ENCODE measurements around the gene CASP4.
A peak's percentile ranks its signal among the peaks of the same experiment; 100 is the strongest.
"Not testable (repeated sequence)": the region's sequence is repeated elsewhere in the genome, so short reads cannot be mapped to it uniquely, and the experiment has no call there.

Gene CASP4

DNA sequence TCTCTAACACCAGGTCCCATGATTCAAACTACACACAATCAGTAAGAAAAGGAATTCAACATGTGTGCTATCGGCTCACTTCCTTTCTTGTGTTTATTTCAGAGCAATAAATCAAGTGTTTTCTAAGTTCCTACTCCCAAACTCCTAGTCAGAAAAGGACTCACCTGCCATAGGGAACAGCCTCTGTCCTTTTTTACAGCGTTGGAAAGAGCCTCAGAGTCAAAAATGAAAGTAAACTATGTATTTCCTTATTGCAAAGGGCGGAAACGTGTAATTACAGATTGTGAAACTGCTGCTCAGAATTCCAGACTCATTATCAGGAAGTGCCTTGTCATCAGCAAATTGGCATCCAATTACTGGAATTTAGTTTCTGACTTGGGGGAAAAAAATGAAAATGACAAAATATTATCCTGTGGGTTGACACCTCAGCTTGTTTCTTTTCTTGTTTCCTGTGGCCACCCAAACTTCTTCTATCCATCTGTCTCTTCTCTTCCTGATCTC lies at the start of gene CASP4:
Gene CASP4 (minus strand): TSS at position 220 of the 501 bp plus-strand sequence. CDS start 49 bp downstream, at position 171.
- no peak for DNase-seq

DNA sequence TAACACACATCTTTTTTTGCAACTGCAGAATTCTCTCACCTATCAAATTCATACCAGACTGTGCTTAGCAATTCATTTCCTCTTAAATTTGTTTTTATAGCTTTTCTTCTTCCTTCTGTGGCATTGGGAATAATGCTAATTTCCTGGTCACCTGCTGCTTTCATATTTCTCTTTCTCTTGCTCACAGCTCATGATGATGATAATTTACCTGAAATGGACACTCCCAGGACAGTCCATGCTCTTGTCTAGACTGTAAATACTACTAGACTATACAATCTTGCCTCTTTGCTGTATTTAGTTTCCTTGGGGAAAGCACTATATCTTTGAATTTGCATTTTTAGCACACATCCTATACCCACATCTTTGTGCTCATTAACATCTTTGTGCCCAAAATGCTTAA lies 39.1 kb upstream of the CASP4 start:
- DNase-seq: no peak

- DNase-seq: no peak
These were observed 37.1 kb upstream of the CASP4 start for GRCh38 chr11:105005451-105005845.

- DNase-seq: no peak
These were observed 35.6 kb upstream of the CASP4 start for GRCh38 chr11:105004021-105004420.

- DNase-seq: no peak
These were observed 34.8 kb upstream of the CASP4 start for GRCh38 chr11:105003151-105003550.

GRCh38 chr11:105000797-105001196 lies 32.4 kb upstream of the CASP4 start:
- DNase-seq: peak; percentile 10

GRCh38 chr11:105000167-105000566 lies 31.8 kb upstream of the CASP4 start:
- no peak for DNase-seq

GRCh38 chr11:104999721-105000120 lies 31.3 kb upstream of the CASP4 start:
- no peak for DNase-seq

GRCh38 chr11:104997288-104997687 lies 28.9 kb upstream of the CASP4 start:
- no peak for DNase-seq

GRCh38 chr11:104995001-104995408 lies 26.6 kb upstream of the CASP4 start:
- DNase-seq: no peak

DNA sequence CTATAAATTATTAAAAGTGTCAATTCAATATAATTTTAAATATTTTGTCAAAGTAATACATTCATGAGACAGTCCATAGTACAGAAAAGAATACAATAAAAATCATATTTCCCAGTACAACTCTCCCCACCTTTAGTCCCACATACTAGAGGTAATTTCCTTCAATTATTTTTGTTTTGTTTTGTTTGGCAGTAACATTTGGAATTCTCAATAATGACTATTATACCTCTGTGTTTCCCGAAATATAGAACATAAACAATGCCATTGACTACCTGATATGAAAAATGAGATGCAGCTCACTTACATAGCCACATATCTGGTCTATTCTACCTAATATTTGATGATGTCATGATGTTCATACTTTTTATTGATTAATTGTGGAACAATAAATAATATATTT lies 24.4 kb upstream of the CASP4 start:
- no peak for DNase-seq

GRCh38 chr11:104991994-104992393 lies 23.6 kb upstream of the CASP4 start:
- no peak for DNase-seq

- no peak for DNase-seq
These were observed 16.4 kb upstream of the CASP4 start for GRCh38 chr11:104984808-104985207.

DNA sequence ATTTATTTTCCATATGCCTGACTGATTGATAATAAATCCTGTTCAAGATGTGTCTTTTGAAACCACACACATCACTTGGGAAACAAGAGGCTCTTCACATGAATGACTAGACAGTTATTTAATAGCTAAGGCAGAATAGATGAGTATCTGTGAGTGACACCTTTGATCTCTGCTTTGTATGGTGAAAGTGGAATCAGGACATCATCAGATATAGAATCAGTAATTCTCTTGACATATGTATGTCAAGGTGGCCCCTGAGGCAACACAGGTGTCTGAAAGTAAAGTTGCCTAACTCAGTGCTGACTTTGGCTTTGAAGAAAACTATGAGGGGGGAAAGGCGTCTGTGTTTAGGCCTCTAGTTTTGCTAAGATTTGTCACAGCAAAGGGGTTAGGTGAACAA lies 11.5 kb upstream of the CASP4 start:
- no peak for DNase-seq

DNA sequence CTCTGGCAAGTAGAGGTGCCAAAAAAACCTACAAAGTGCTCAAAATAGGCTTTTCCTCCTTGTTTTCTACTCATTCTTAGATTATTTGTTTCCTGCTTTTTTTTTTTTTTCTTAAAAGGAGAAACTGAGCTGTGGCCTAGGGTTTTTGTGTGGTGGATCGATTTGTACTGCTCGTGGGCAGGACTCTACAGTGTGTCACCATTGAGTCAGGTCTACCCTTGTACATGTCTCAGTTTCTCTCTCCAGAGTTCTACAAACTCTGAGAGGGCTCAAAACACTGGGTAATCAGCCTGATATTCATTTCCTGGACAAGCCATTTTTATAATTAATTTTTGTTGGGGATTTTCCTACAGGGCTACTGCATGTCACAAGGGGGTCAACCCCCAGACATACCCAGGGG lies 5.2 kb upstream of the CASP4 start:
- no peak for DNase-seq

GRCh38 chr11:104972924-104973323 lies 4.5 kb upstream of the CASP4 start:
- DNase-seq: not testable (repeated sequence)

- no peak for DNase-seq
These were observed 2.4 kb upstream of the CASP4 start for GRCh38 chr11:104970756-104971155.

GRCh38 chr11:104968856-104969776 lies 742 bp upstream of the CASP4 start:
- no peak for DNase-seq

GRCh38 chr11:104967534-104968354 lies 630 bp downstream of the CASP4 start:
- no peak for DNase-seq

DNA sequence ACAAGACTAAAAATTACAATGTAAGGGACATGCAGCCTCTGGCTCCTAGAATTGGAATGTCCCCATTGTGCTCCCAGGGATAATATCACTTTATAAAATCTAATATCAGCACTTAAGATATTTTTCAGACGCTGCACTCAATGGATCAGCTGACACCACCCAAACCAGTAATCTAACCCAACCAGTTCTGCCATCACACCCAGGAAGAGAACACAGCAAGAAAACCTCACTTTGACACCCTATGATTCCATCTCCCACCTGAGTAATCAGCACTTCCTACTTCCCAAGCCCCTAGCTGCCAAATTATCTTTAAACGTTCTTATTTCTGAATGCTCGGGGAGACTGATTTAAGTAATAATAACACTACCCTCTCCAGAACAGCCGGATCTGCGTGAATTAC lies 2.6 kb downstream of the CASP4 start:
- DNase-seq: no peak

GRCh38 chr11:104964247-104964646 lies 4.1 kb downstream of the CASP4 start:
- DNase-seq: no peak

GRCh38 chr11:104962852-104963251 lies 5.5 kb downstream of the CASP4 start:
- no peak for DNase-seq

GRCh38 chr11:104957280-104957679 lies 11.1 kb downstream of the CASP4 start:
- no peak for DNase-seq

- DNase-seq: no peak
These were observed 11.8 kb downstream of the CASP4 start for GRCh38 chr11:104956528-104956927.

Measured in NK-92 treated with Interleukin-12 subunit alpha and Interleukin-12 subunit beta, amount 100 ng/mL, for 24 hours (cell line).